Measurements from ENCODE around the gene CBL. TPM values are rescaled to one million over a fixed set of nuclear protein-coding genes. Genes with fewer than 3 reads are reported as not detected.
A peak's percentile ranks its signal among the peaks of the same experiment; 100 is the strongest.

The CBL gene
- total RNA-seq, 3 donors from 2014 or later (not counting 1 experiment from before 2014, with no cell fraction given), result 29.0 to 32.5 (median 30.1) TPM

DNA sequence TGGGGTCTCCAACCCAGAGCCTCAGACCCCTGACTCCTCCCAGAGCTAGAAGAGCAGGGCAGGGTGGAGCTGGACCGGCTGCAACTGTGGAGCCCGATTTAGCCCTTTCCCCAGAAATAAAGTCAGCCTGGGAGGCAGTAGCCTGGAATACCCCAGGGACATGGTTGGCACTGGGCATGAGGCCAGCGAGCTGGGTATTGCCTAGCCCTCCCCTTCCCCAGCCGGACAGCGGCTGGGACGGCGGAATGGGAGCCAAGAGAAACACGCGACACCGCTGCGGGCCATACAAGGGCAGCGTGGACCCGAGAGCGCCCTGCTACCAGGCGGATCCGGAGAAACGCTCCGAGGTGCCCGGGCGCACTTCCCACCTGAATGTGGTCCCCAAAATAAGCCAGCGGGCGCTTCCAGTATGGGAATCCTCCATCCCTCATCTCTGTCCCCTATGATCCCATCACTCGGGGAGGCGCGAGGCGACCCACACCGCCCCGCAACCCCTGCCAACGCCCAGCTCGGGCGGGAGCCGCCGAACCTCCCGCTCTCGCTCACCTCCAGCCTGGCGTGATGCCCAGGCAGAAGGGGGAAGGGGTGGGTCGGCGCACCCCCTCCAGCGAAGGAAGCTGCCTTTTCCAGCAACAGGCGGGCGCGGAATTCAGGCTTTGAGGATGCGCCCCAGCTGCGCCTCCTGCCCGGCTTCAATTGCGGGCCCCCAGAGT lies 110.0 kb downstream of the CBL start:
- Mint-ChIP-seq H3K27ac (no peak overlapping the region), H3K4me3 (no peak overlapping the region), H3K9me3 (no peaks in the 10 kb centered on the region), H3K4me1 (peaks cover 0 to 24% of the 10 kb centered on the region in 2 donors), H3K36me3 (no peaks in the 10 kb centered on the region), H3K27me3 (ENCODE audit: low read depth in 2 of 2) (peaks cover 18 to 27% of the 10 kb centered on the region in 2 donors)
- Histone ChIP-seq H3K36me3 (ENCODE audit: control insufficient read depth, insufficient read depth, low read length) (no peaks in the 10 kb centered on the region), H3K9me3 (ENCODE audit: control insufficient read depth, insufficient read depth, low read length) (no peaks in the 10 kb centered on the region), H3K27me3 (ENCODE audit: control insufficient read depth, insufficient read depth, low read length) (peaks cover 31% of the 10 kb centered on the region), H3K4me1 (ENCODE audit: control insufficient read depth, insufficient read depth, low read length) (peaks cover 34% of the 10 kb centered on the region), H3K27ac (ENCODE audit: low read length) (no peak overlapping the region), H3K4me3 (ENCODE audit: low read length) (peak overlapping the region; percentile 4)
- TF ChIP-seq, protein P1, sequence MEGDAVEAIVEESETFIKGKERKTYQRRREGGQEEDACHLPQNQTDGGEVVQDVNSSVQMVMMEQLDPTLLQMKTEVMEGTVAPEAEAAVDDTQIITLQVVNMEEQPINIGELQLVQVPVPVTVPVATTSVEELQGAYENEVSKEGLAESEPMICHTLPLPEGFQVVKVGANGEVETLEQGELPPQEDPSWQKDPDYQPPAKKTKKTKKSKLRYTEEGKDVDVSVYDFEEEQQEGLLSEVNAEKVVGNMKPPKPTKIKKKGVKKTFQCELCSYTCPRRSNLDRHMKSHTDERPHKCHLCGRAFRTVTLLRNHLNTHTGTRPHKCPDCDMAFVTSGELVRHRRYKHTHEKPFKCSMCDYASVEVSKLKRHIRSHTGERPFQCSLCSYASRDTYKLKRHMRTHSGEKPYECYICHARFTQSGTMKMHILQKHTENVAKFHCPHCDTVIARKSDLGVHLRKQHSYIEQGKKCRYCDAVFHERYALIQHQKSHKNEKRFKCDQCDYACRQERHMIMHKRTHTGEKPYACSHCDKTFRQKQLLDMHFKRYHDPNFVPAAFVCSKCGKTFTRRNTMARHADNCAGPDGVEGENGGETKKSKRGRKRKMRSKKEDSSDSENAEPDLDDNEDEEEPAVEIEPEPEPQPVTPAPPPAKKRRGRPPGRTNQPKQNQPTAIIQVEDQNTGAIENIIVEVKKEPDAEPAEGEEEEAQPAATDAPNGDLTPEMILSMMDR (IDR thresholded peaks at IDR 0.05), result no peak
- 2% methylated on average over 46 of the region's 46 CpGs for WGBS (ENCODE audit: insufficient coverage)
- intact Hi-C loops (cut with micrococcal nuclease), result no loop called here
- DNase-seq (peak in 1 of 2 donors; percentile 39), ATAC-seq (no peak)

- no peak within 1 kb of the TSS for H3K4me3 Mint-ChIP-seq
- Histone ChIP-seq H3K36me3 (ENCODE audit: control insufficient read depth, insufficient read depth, low read length) (no peaks in the 10 kb centered on the region), H3K27me3 (ENCODE audit: control insufficient read depth, insufficient read depth, low read length) (peaks cover 31% of the 10 kb centered on the region), H3K27ac (ENCODE audit: low read length) (no peak within 1 kb of the TSS), H3K9me3 (ENCODE audit: control insufficient read depth, insufficient read depth, low read length) (no peaks in the 10 kb centered on the region), H3K4me1 (ENCODE audit: control insufficient read depth, insufficient read depth, low read length) (peaks cover 42% of the 10 kb centered on the region), H3K4me3 (ENCODE audit: low read length) (peak within 1 kb of the TSS; percentile 4)
- no peaks in the 10 kb centered on the region for H3K9me3 Mint-ChIP-seq
- no peak for ATAC-seq
- WGBS (ENCODE audit: insufficient coverage), result 3% methylated on average over 74 of the region's 74 CpGs
- peak in 1 of 2 donors; percentile 52 for DNase-seq
- H3K27me3 Mint-ChIP-seq (ENCODE audit: low read depth in 2 of 2), result peaks cover 18 to 27% of the 10 kb centered on the region in 2 donors
- intact Hi-C loops (cut with micrococcal nuclease), result no loop called here
- peaks cover 0 to 30% of the 10 kb centered on the region in 2 donors for H3K4me1 Mint-ChIP-seq
- H3K27ac Mint-ChIP-seq, result no peak within 1 kb of the TSS
- no peaks in the 10 kb centered on the region for H3K36me3 Mint-ChIP-seq
- TF ChIP-seq, protein P1 (IDR thresholded peaks at IDR 0.05), result no peak
Observed at GRCh38 chr11:119316729-119317591, 110.8 kb downstream of the CBL start, which contains the start of gene MCAM. Gene MCAM (minus strand): TSS chr11:119317130. CDS start chr11:119317101, 29 bp downstream.

DNA sequence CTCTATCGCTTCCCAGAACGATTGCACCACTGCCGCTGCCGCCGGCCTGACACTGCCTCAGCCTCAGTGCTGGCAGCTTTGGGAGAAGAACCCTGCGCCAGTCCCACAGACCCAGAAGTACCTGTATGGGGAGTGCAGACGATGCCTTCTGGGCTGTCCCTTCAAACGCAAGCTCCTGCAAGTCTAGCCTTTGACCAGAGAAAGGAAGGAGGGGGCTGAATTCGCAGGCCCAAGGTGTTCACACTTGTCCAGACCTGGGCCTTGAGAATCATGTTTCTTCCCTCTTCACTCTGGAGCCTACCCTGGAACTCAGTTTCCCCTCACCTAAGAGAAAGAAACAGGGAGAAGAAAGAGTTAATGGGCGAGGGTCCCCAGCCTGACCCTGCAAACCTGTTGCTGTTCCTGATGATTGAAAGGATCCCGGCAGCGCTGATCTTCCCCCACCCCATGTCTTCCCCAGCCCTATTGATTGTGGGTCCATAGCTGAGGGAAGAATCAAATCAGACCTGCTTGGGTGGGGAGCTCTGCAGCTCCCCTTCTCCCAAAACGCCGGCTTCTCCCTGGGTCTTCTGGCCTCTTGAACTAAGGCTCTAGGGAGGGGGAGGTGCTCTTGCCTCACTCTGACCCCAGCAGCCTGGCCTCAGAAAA lies 111.6 kb downstream of the CBL start:
- H3K4me1 ChIP-seq (ENCODE audit: control insufficient read depth, insufficient read depth, low read length), result peaks cover 44% of the 10 kb centered on the region
- H3K9me3 ChIP-seq (ENCODE audit: control insufficient read depth, insufficient read depth, low read length), result no peaks in the 10 kb centered on the region
- H3K27me3 ChIP-seq (ENCODE audit: control insufficient read depth, insufficient read depth, low read length), result peaks cover 31% of the 10 kb centered on the region
- no peak overlapping the region for H3K27ac Mint-ChIP-seq
- WGBS (ENCODE audit: insufficient coverage), result 83% methylated on average over 13 of the region's 14 CpGs
- ATAC-seq (no peak), DNase-seq (no peak)
- no peaks in the 10 kb centered on the region for H3K9me3 Mint-ChIP-seq
- no peaks in the 10 kb centered on the region for H3K36me3 Mint-ChIP-seq
- intact Hi-C loops (cut with micrococcal nuclease), result no loop called here
- H3K4me3 Mint-ChIP-seq, result no peak overlapping the region
- H3K27me3 Mint-ChIP-seq (ENCODE audit: low read depth in 2 of 2), result peaks cover 18 to 27% of the 10 kb centered on the region in 2 donors
- no peak overlapping the region for H3K4me3 ChIP-seq (ENCODE audit: low read length)
- no peaks in the 10 kb centered on the region for H3K36me3 ChIP-seq (ENCODE audit: control insufficient read depth, insufficient read depth, low read length)
- TF ChIP-seq, protein P1 (IDR thresholded peaks at IDR 0.05), result no peak
- H3K27ac ChIP-seq (ENCODE audit: low read length), result no peak overlapping the region
- peaks cover 0 to 35% of the 10 kb centered on the region in 2 donors for H3K4me1 Mint-ChIP-seq

Data from natural killer cell (primary cell).